Osteocyte (in vitro differentiated cells): ENCODE results near the gene NAA10. TPM values are rescaled to one million over a fixed set of nuclear protein-coding genes. Genes with fewer than 3 reads are reported as not detected.

ENCODE experiments used
- DNase-seq: peaks from one replicate; pipeline ENCODE4 v3.0.0; 2021; ENCODE audit warnings: mixed read lengths; ENCODE audit not compliant: unreplicated experiment; ENCODE audit errors: extremely low spot score
- H3K27ac Mint-ChIP-seq: one replicate; pipeline ENCODE4 v1.8.0; 2021; ENCODE audit warnings: mild to moderate bottlenecking, mixed read lengths; ENCODE audit not compliant: unreplicated experiment
- H3K27me3 Mint-ChIP-seq: one replicate; pipeline ENCODE4 v1.8.0; 2021; ENCODE audit warnings: mixed read lengths; ENCODE audit not compliant: unreplicated experiment
- H3K36me3 Mint-ChIP-seq: one replicate; pipeline ENCODE4 v1.8.0; 2021; ENCODE audit warnings: mixed read lengths; ENCODE audit not compliant: unreplicated experiment
- H3K4me1 Mint-ChIP-seq: one replicate; pipeline ENCODE4 v1.8.0; 2021; ENCODE audit warnings: mixed read lengths; ENCODE audit not compliant: unreplicated experiment
- H3K4me3 Mint-ChIP-seq: one replicate; pipeline ENCODE4 v1.8.0; 2021; ENCODE audit warnings: mild to moderate bottlenecking, moderate library complexity, mixed read lengths; ENCODE audit not compliant: unreplicated experiment
- H3K9me3 Mint-ChIP-seq: one replicate; pipeline ENCODE4 v1.8.0; 2021; ENCODE audit warnings: mixed read lengths; ENCODE audit not compliant: unreplicated experiment
- total RNA-seq: library from RNA; stranded (reverse); gene quantifications from 2 replicates; pipeline ENCODE4 v1.2.1, GENCODE V29; 2021
- TF ChIP-seq, protein P1 (sequence below): fragments of 200-600 bp; sonication (generic); IDR thresholded peaks from 2 replicates; pipeline ENCODE4 v1.5.0; 2021; ENCODE audit warnings: antibody characterized with exemption, mild to moderate bottlenecking, moderate library complexity

The NAA10 gene
- total RNA-seq, 1 donor from 2014 or later = 96.6 TPM

GRCh38 chrX:153931748-153932147 is 3.1 kb downstream of the NAA10 start:
- peaks cover 20% of the 10 kb centered on the region for H3K4me1 Mint-ChIP-seq
- TF ChIP-seq, protein P1, sequence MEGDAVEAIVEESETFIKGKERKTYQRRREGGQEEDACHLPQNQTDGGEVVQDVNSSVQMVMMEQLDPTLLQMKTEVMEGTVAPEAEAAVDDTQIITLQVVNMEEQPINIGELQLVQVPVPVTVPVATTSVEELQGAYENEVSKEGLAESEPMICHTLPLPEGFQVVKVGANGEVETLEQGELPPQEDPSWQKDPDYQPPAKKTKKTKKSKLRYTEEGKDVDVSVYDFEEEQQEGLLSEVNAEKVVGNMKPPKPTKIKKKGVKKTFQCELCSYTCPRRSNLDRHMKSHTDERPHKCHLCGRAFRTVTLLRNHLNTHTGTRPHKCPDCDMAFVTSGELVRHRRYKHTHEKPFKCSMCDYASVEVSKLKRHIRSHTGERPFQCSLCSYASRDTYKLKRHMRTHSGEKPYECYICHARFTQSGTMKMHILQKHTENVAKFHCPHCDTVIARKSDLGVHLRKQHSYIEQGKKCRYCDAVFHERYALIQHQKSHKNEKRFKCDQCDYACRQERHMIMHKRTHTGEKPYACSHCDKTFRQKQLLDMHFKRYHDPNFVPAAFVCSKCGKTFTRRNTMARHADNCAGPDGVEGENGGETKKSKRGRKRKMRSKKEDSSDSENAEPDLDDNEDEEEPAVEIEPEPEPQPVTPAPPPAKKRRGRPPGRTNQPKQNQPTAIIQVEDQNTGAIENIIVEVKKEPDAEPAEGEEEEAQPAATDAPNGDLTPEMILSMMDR = no peak
- no peak overlapping the region for H3K4me3 Mint-ChIP-seq
- DNase-seq = no peak
- H3K9me3 Mint-ChIP-seq = no peaks in the 10 kb centered on the region
- peaks cover 5% of the 10 kb centered on the region for H3K36me3 Mint-ChIP-seq
- H3K27ac Mint-ChIP-seq = no peak overlapping the region
- H3K27me3 Mint-ChIP-seq = no peaks in the 10 kb centered on the region

DNA sequence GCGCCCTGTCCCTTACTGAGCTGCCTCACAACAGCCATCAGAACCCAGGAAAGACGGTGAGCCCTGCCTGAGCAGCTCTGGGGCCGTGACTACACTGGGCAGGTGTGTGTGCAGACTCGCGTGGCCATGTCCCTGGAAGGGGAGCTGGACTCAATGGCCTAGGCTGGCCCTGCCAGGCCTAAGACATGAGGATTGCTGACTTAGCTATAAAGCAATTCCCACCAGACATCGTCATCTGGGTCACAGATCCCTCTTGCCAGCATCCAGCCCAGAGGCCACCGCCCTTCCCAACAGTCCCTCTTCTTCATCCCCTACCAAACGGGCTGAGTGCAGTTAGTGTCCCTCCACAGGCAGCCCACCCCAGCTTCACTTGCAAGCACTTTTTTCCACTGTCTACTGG is 3.7 kb downstream of the NAA10 start:
- H3K4me3 Mint-ChIP-seq = no peak overlapping the region
- H3K36me3 Mint-ChIP-seq = peaks cover 5% of the 10 kb centered on the region
- TF ChIP-seq, protein P1 = no peak
- peaks cover 21% of the 10 kb centered on the region for H3K4me1 Mint-ChIP-seq
- DNase-seq = no peak
- no peaks in the 10 kb centered on the region for H3K27me3 Mint-ChIP-seq
- peak overlapping the region; percentile 25 for H3K27ac Mint-ChIP-seq
- no peaks in the 10 kb centered on the region for H3K9me3 Mint-ChIP-seq

- Mint-ChIP-seq H3K27ac (no peak overlapping the region), H3K4me3 (no peak overlapping the region)
These were observed 4.6 kb downstream of the NAA10 start for GRCh38 chrX:153930011-153930910.

GRCh38 chrX:153929576-153929975 is 5.3 kb downstream of the NAA10 start:
- H3K36me3 Mint-ChIP-seq = peaks cover 5% of the 10 kb centered on the region
- TF ChIP-seq, protein P1 = no peak
- H3K4me1 Mint-ChIP-seq = peaks cover 21% of the 10 kb centered on the region
- no peak for DNase-seq
- no peaks in the 10 kb centered on the region for H3K27me3 Mint-ChIP-seq
- H3K27ac Mint-ChIP-seq = no peak overlapping the region
- no peak overlapping the region for H3K4me3 Mint-ChIP-seq
- H3K9me3 Mint-ChIP-seq = no peaks in the 10 kb centered on the region

More at GRCh38 chrX:153930011-153930910, 4.6 kb downstream of the NAA10 start:
- no peaks in the 10 kb centered on the region for H3K27me3 Mint-ChIP-seq
- TF ChIP-seq, protein P1 = no peak
- H3K36me3 Mint-ChIP-seq = peaks cover 5% of the 10 kb centered on the region
- H3K9me3 Mint-ChIP-seq = no peaks in the 10 kb centered on the region
- DNase-seq = no peak
- H3K4me1 Mint-ChIP-seq = peaks cover 21% of the 10 kb centered on the region

DNA sequence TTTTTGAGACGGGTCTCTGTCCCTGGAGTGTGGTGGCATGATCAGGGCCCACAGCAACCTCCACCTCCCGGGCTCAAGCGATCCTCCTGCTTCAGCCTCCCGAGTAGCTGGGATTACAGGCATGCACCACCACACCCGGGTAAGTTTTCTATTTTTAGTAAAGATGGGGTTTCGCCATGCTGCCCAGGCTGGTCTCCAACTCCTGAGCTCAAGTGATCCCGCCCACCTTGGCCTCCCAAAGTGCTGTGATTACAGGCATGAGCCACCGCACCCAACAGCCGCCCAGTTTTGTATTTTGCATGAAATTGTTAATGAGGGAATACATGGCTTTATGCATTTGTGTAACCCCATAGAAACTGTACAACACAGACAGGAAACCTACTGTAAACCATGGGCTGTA is 6.0 kb downstream of the NAA10 start:
- no peaks in the 10 kb centered on the region for H3K27me3 Mint-ChIP-seq
- TF ChIP-seq, protein P1 = no peak
- H3K36me3 Mint-ChIP-seq = peaks cover 5% of the 10 kb centered on the region
- H3K4me3 Mint-ChIP-seq = no peak overlapping the region
- no peak overlapping the region for H3K27ac Mint-ChIP-seq
- no peak for DNase-seq
- peaks cover 19% of the 10 kb centered on the region for H3K4me1 Mint-ChIP-seq
- no peaks in the 10 kb centered on the region for H3K9me3 Mint-ChIP-seq
